ENCODE measurements around the gene LBH.

DNA sequence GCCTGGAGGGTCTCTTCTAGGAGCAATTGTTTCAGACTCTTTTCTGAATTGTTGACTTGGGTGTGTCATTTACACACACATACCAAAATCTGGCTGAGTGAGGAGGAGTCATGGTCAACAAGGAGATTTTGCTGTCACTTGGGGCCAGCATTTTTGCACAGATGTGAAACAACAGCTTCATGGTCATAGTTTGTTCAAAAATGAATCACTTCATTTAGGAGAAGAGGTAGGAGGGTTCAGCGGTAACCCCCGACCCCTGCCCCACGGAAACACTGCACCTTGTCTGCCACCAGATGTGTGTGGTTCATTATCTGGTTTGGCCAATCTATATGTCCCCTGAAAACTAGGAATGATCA lies 42.2 kb downstream of the LBH start:
- TF ChIP-seq ZKSCAN1 (IDR thresholded peaks at IDR 0.05; ENCODE audit: low read length) (no peak), SKI (IDR thresholded peaks at IDR 0.05; ENCODE audit: partially characterized antibody) (no peak), SOX13 (IDR thresholded peaks at IDR 0.05) (no peak), SOX13 (CRISPR knock-in tag; conservative IDR thresholded peaks at IDR 0.05 in 1 of 2, IDR thresholded peaks at IDR 0.05 in 1 of 2) (no peak), ZKSCAN8 (CRISPR knock-in tag; IDR thresholded peaks at IDR 0.05; ENCODE audit: borderline replicate concordance) (no peak), YEATS4 (CRISPR knock-in tag; IDR thresholded peaks at IDR 0.05; ENCODE audit: borderline replicate concordance) (no peak), SCMH1 (CRISPR knock-in tag; IDR thresholded peaks at IDR 0.05; ENCODE audit: borderline replicate concordance) (no peak), MYC (CRISPR knock-in tag; IDR thresholded peaks at IDR 0.05; ENCODE audit: borderline replicate concordance) (no peak), SMC3 (IDR thresholded peaks at IDR 0.05; ENCODE audit: low read length) (no peak), JUNB (CRISPR knock-in tag; IDR thresholded peaks at IDR 0.05; ENCODE audit: borderline replicate concordance) (no peak), ZNF337 (CRISPR knock-in tag; IDR thresholded peaks at IDR 0.05; ENCODE audit: borderline replicate concordance, low read depth) (no peak)
- TF ChIP-seq, protein P1, sequence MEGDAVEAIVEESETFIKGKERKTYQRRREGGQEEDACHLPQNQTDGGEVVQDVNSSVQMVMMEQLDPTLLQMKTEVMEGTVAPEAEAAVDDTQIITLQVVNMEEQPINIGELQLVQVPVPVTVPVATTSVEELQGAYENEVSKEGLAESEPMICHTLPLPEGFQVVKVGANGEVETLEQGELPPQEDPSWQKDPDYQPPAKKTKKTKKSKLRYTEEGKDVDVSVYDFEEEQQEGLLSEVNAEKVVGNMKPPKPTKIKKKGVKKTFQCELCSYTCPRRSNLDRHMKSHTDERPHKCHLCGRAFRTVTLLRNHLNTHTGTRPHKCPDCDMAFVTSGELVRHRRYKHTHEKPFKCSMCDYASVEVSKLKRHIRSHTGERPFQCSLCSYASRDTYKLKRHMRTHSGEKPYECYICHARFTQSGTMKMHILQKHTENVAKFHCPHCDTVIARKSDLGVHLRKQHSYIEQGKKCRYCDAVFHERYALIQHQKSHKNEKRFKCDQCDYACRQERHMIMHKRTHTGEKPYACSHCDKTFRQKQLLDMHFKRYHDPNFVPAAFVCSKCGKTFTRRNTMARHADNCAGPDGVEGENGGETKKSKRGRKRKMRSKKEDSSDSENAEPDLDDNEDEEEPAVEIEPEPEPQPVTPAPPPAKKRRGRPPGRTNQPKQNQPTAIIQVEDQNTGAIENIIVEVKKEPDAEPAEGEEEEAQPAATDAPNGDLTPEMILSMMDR (CRISPR knock-in tag; IDR thresholded peaks at IDR 0.05): no peak
- TF ChIP-seq, protein P2, sequence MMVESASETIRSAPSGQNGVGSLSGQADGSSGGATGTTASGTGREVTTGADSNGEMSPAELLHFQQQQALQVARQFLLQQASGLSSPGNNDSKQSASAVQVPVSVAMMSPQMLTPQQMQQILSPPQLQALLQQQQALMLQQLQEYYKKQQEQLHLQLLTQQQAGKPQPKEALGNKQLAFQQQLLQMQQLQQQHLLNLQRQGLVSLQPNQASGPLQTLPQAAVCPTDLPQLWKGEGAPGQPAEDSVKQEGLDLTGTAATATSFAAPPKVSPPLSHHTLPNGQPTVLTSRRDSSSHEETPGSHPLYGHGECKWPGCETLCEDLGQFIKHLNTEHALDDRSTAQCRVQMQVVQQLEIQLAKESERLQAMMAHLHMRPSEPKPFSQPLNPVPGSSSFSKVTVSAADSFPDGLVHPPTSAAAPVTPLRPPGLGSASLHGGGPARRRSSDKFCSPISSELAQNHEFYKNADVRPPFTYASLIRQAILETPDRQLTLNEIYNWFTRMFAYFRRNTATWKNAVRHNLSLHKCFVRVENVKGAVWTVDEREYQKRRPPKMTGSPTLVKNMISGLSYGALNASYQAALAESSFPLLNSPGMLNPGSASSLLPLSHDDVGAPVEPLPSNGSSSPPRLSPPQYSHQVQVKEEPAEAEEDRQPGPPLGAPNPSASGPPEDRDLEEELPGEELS (CRISPR knock-in tag; IDR thresholded peaks at IDR 0.05): no peak
- TF ChIP-seq, protein P3, sequence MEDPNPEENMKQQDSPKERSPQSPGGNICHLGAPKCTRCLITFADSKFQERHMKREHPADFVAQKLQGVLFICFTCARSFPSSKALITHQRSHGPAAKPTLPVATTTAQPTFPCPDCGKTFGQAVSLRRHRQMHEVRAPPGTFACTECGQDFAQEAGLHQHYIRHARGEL (CRISPR knock-in tag; IDR thresholded peaks at IDR 0.05): no peak
